OCI-LY7 (cell line): ENCODE results near the gene PROSER2.

ENCODE experiments used
- CTCF ChIP-seq: fragments of 200-600 bp; sonication (generic); conservative IDR thresholded peaks from 2 replicates; pipeline ENCODE4 v1.5.1; 2014; ENCODE audit warnings: mild to moderate bottlenecking, antibody characterized with exemption, low read length, moderate library complexity, mixed read lengths
- EZH2phosphoT487 ChIP-seq: fragments of 200-600 bp; sonication (generic); IDR thresholded peaks from 2 replicates; pipeline ENCODE4 v1.6.1; 2018; ENCODE audit warnings: low read depth, borderline replicate concordance, mild to moderate bottlenecking, mixed run types, antibody characterized with exemption, low read length, moderate library complexity, mixed read lengths

DNA sequence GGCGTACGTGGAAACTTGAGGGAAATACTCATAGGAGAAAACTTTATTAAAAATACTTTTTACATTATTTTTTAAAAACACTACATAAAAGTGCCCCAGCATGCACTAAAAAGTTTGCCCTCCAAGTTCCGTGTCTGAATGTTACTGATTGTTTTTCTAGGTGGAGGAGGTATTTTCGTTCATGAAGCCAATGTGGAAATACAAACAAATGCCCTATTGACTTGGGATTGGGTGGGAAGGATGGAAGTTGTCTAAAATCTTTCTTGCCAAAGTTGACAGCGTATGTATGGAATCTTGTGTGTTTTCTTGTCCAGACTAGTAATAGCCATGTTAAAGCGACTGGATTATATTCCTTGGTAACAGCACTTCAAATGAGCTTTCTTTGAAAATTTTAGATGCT lies 1.2 kb downstream of the PROSER2 start:
- TF ChIP-seq CTCF (no peak), EZH2phosphoT487 (no peak)
